NCI-H1436 treated with DMSO at 0.1 percent for 48 hours (cell line): ENCODE data around the gene SND1.
"Not testable (repeated sequence)": the region's sequence is repeated elsewhere in the genome, so short reads cannot be mapped to it uniquely, and the experiment has no call there.

Source experiments
- DNase-seq: peaks from one replicate; lab custom pipeline; 2025; lab: John Stamatoyannopoulos, UW

Gene SND1

GRCh38 chr7:127962589-127963361 lies 310.8 kb downstream of the SND1 start:
- DNase-seq: no peak

DNA sequence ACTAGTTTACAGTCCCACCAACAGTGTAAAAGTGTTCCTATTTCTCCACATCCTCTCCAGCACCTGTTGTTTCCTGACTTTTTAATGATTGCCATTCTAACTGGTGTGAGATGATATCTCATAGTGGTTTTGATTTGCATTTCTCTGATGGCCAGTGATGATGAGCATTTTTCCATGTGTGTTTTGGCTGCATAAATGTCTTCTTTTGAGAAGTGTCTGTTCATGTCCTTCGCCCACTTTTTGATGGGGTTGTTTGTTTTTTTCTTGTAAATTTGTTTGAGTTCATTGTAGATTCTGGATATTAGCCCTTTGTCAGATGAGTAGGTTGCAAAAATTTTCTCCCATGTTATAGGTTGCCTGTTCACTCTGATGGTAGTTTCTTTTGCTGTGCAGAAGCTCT lies 311.9 kb downstream of the SND1 start:
- DNase-seq: not testable (repeated sequence)

GRCh38 chr7:127967281-127967680 lies 315.3 kb downstream of the SND1 start:
- DNase-seq: no peak

GRCh38 chr7:127968547-127968946 lies 316.6 kb downstream of the SND1 start:
- DNase-seq: no peak

- DNase-seq: no peak
These were observed 321.8 kb downstream of the SND1 start for GRCh38 chr7:127973832-127974231.

DNA sequence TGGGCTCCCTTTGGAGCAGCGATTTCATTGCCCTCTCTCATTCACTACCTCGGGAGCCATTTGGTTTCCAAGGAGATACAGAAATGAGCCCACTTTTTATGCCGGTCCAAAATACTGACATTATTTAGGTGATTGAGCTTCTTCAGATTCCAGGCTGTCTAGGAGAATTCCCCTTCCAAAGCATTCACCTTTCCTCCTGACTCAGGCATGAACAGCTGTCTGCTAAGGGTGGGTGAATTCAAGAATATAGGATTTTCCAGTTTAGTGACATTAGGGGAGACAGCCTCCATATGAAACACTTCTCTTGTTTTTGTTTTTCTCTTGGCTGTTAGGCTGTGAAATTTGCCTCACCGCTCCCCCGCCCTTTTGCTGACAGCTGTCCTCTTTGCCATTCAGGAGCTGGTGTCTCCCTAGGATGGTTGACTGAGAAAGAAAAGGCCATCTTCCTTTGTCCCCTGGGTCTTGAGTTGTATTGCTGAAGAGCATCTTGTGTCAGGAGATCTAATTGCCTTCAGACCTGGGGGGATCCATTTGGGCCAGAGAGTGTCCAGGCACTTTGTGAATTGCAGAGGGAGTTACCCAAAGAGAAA lies 322.5 kb downstream of the SND1 start:
- no peak for DNase-seq

DNA sequence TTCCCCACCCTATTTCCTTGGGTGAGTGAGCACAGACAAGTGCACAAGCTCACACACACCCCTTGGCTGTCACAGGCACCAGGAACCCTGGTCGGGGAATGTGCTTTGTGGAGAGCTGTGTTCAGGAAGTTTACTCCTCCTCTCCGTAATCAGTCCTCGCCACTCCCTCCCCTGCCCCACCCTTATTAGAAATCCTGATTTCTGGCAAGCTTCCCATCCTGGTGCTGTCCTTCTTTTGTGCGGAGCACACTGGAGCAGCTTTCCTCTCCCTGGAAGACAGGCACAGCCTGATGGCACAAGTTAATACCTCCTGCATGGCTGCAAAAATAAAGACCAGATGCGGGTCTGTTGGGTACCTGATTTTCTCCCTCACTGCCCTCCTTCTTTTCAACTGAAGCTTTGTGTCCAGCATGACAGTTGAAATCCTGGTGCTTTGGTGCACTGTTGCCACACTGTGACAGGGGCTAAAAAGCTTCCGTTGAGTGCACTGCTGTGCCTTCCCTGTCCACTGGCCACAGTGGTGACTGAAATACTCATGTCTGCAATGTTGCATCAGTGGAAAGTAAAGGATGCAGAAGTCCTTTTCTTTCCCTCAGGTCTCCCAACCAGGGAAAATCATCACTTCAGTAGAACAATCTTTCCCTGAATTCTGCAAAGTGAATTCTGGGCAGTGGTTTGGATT lies 324.2 kb downstream of the SND1 start:
- no peak for DNase-seq

DNA sequence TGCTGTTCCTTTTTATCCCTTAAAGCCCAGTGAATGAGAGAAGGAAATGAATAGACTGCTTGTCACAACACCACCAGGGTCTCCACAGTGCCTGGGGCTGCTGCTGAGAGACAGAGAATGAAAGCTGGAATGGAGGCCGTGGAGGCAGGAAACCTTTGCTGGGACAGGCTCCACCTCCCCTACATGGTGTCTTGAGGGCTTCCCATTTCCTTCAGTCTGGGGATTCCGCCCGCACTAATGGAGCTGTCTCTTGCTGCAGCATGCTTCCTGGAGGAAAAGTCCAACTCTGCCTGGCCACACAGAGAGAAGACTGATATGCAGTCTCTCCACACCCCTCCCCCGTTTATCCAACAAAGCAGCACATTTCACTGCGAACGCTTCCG lies 324.7 kb downstream of the SND1 start:
- no peak for DNase-seq

GRCh38 chr7:127978421-127978820 lies 326.4 kb downstream of the SND1 start:
- no peak for DNase-seq

DNA sequence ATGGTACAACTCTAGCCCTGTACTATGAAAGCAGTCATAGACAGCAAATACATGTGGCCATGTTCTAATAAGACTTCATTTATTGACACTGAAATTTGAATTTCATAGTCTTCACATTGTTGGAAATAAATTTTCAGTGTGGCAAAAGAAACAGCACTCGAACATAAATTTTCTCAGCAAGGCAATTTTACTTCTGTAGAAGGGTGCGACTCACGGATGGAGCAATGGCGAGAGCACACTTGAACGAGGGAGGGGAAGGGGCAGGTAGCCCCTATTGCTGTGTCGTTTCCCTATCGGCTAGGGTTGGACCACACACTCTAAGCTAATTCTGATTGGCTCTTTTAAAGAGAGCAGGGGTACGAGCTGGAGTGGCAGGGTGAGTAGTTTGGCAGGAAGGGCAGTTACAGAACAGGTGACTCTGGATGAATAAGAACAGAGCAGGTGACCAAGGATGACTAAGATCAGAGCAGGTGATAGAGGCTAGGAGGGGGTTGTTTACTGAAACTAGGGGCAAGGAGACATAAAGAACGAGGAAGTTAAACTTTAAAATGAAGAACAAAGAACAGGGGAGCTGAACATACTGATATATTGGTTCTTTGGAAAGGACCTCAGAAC lies 327.2 kb downstream of the SND1 start:
- DNase-seq: no peak

- DNase-seq: no peak
These were observed 327.7 kb downstream of the SND1 start for GRCh38 chr7:127979728-127980126.

DNA sequence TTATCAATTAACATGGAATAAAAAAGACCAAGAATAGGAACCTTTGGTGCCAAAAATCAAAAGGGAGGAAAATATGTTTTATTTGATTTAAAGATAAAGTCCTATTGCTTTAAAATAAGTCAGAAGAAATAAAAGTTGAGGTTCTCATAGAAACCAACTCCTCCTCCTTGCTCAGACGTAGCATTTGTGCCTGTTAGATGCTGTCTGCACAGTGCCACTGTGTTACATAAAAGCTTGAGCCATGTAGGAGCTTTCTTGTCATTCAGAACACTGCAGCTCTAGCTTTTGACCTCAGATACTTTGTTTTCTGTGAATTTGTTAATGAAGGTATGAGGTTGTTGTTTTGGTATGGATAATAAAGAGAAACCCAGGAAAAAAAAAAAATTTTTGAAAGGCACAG lies 328.9 kb downstream of the SND1 start:
- no peak for DNase-seq

DNA sequence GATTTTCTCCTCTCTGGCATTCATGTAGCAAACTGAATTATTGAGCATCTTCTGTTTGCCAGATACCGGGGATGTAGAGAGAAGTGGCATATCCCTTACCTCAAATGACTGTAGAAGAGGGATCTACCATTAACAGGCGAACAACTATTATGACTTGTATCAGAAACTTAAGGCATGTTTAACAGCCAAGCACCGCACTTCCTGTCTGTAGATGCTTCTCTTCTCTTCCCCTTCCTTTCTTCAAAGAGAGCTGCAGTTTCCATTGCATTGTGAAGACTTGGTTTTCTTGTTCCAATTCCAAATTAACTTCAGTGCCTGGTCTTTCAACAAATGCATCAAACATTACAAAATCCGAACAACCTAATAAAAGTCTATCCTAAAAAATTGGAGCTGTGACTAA lies 330.0 kb downstream of the SND1 start:
- no peak for DNase-seq

GRCh38 chr7:127983804-127984332 lies 331.9 kb downstream of the SND1 start:
- no peak for DNase-seq

DNA sequence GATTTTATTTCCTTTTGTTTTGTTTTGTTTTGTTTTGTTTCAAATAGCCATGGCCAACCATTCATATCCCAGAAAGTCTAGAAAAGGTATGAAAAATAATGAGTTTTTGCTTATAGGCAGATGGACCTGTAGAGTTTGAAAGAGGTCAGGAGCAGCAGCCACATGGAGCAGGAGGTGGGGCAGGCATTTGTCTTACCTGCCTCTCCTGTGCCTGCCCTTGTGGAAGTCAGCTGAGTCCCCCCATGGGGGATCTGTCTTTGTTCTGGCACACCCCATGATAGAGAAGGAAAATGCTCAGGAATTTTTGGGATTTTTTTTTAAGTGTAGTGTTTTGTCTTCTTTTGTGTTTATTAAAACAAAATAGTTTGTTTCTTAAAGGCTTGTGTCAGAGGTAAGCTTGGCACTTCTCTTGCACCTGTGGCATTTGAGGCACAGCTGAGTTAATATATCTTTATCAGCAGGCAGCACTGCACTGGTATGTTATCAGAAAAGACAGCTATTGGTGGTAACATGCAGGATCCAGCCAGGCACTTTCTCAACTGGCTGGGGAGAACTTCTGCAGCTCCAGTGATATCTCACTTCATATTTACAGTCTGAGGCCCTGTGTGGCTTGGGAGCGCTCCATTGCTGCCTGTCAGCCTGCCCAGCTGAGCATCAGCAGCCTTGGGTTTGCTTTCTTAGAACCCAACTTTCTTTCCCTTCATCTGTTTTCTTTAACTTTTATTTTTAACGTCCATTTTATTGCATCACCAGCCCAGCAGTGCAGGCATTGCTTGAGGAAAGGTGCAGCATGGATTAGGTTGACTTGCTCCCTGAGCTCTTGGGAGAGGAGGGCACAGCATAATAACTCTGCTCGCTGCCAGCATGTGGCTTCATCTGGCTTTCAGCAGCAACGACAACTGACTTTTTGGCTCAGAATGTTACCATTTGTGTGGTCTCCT lies 334.9 kb downstream of the SND1 start:
- no peak for DNase-seq

DNA sequence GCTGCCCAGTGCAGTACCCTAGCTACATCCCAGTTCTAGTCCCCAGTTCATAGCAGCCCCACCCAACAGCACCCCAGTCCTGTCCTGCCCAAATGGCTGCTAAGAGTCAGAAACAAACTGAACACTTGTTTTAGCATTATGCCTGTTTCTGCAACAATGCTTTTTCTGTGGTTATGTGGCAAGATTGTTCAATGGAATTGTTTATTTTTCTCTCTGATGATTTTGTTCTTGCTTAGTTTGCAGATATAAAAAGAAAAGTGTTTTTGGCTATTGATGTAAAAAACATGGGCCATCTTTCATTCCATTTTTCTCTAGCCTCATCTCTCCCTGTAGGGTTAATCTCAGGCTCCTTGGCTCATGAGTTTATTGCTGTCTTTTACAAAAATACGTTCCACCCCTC lies 336.8 kb downstream of the SND1 start:
- no peak for DNase-seq

GRCh38 chr7:127993317-127993716 lies 341.3 kb downstream of the SND1 start:
- DNase-seq: no peak

DNA sequence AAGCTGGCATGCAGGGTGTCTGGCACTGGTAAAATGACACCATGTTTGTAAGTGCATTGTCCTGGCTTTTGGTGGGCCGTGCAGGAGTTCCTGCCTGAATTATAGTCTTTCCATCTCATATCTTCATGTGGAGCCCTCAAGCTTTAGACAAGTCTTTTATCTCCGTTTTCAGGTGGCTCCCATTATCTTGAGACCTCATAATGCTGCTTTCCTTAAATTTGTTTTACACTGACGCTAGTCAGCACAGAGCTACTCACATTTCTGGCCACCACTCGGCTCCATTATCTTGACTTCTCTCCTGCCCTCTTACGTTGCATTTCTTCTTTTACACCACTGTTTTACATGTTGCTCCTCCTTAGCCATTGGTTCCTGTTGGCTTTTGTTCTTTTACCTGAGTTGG lies 342.0 kb downstream of the SND1 start:
- no peak for DNase-seq

GRCh38 chr7:127995156-127995880 lies 343.3 kb downstream of the SND1 start:
- no peak for DNase-seq

DNA sequence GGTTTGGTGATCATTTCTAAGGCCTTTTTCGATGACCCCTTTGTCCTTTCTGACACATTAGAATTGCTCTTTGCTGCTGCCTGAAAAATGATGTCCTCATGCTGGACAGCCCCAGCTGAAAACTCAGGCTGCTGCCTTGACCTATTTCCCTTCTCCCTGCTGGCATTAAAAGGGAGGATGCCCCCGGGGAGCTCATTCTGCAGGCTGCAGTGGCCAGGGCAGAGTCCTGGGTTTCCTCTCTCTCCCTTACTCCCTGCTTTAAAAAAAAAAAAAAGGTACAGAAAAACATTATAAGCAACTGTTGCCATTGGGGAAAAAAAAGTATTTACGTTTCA lies 343.9 kb downstream of the SND1 start:
- no peak for DNase-seq
